Measurements from ENCODE around the gene RHOA.

GRCh38 chr3:49333916-49334633 lies 77.7 kb downstream of the RHOA start:
- TF ChIP-seq, protein P1, sequence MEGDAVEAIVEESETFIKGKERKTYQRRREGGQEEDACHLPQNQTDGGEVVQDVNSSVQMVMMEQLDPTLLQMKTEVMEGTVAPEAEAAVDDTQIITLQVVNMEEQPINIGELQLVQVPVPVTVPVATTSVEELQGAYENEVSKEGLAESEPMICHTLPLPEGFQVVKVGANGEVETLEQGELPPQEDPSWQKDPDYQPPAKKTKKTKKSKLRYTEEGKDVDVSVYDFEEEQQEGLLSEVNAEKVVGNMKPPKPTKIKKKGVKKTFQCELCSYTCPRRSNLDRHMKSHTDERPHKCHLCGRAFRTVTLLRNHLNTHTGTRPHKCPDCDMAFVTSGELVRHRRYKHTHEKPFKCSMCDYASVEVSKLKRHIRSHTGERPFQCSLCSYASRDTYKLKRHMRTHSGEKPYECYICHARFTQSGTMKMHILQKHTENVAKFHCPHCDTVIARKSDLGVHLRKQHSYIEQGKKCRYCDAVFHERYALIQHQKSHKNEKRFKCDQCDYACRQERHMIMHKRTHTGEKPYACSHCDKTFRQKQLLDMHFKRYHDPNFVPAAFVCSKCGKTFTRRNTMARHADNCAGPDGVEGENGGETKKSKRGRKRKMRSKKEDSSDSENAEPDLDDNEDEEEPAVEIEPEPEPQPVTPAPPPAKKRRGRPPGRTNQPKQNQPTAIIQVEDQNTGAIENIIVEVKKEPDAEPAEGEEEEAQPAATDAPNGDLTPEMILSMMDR (CRISPR knock-in tag; IDR thresholded peaks at IDR 0.05) = no peak
- TF ChIP-seq THAP11 (CRISPR knock-in tag; IDR thresholded peaks at IDR 0.05) (no peak), ZNF280D (CRISPR knock-in tag; IDR thresholded peaks at IDR 0.05) (no peak), POLR2A (IDR thresholded peaks at IDR 0.05; ENCODE audit: insufficient read depth in 1 of 2, low read depth in 2 of 2, low read length in 2 of 2) (no peak)
